ENCODE results near the gene TMEM54. TPM values are rescaled to one million over a fixed set of nuclear protein-coding genes. Genes with fewer than 3 reads are reported as not detected.

TMEM54 gene
- total RNA-seq, 1 experiment from 2014 or later = 95.9 TPM

GRCh38 chr1:32929366-32929765 lies 28.2 kb upstream of the TMEM54 start:
- H3K27ac Mint-ChIP-seq (ENCODE audit: unreplicated experiment) = no peak overlapping the region
- BruUV-seq (replicated peaks) = no TSS peak
- H3K27me3 Mint-ChIP-seq (ENCODE audit: unreplicated experiment) = peaks cover 19% of the 10 kb centered on the region
- no peak for DNase-seq
- H3K4me1 Mint-ChIP-seq (ENCODE audit: low read depth, unreplicated experiment) = peaks cover 25% of the 10 kb centered on the region
- no peak overlapping the region for H3K4me3 Mint-ChIP-seq (ENCODE audit: low read depth, unreplicated experiment)
- CTCF ChIA-PET = no interaction called here
- TF ChIP-seq CTCF (IDR thresholded peaks at IDR 0.05; ENCODE audit: unreplicated experiment) = no peak
- peaks cover 7% of the 10 kb centered on the region for H3K36me3 Mint-ChIP-seq (ENCODE audit: insufficient read depth, unreplicated experiment)
- no peaks in the 10 kb centered on the region for H3K9me3 Mint-ChIP-seq (ENCODE audit: low read depth, unreplicated experiment)
- intact Hi-C loops (cut with micrococcal nuclease; ENCODE audit: unreplicated experiment) = no loop called here

- H3K27me3 Mint-ChIP-seq (ENCODE audit: unreplicated experiment) = peaks cover 26% of the 10 kb centered on the region
- no peak overlapping the region for H3K27ac Mint-ChIP-seq (ENCODE audit: unreplicated experiment)
- no TSS peak for BruUV-seq (replicated peaks)
- no peak overlapping the region for H3K4me3 Mint-ChIP-seq (ENCODE audit: low read depth, unreplicated experiment)
- no peak for TF ChIP-seq CTCF (IDR thresholded peaks at IDR 0.05; ENCODE audit: unreplicated experiment)
- CTCF ChIA-PET = no interaction called here
- peaks cover 20% of the 10 kb centered on the region for H3K4me1 Mint-ChIP-seq (ENCODE audit: low read depth, unreplicated experiment)
- no peak for DNase-seq
- H3K36me3 Mint-ChIP-seq (ENCODE audit: insufficient read depth, unreplicated experiment) = peaks cover under 1% of the 10 kb centered on the region
- intact Hi-C loops (cut with micrococcal nuclease; ENCODE audit: unreplicated experiment) = no loop called here
- no peaks in the 10 kb centered on the region for H3K9me3 Mint-ChIP-seq (ENCODE audit: low read depth, unreplicated experiment)
These were observed 27.5 kb upstream of the TMEM54 start for GRCh38 chr1:32928715-32929114.

GRCh38 chr1:32928285-32928684 lies 27.1 kb upstream of the TMEM54 start:
- DNase-seq = no peak
- CTCF ChIA-PET = no interaction called here
- BruUV-seq (replicated peaks) = no TSS peak

GRCh38 chr1:32927441-32927840 lies 26.3 kb upstream of the TMEM54 start:
- peaks cover 13% of the 10 kb centered on the region for H3K4me1 Mint-ChIP-seq (ENCODE audit: low read depth, unreplicated experiment)
- H3K36me3 Mint-ChIP-seq (ENCODE audit: insufficient read depth, unreplicated experiment) = no peaks in the 10 kb centered on the region
- no peak overlapping the region for H3K27ac Mint-ChIP-seq (ENCODE audit: unreplicated experiment)
- no peak for TF ChIP-seq CTCF (IDR thresholded peaks at IDR 0.05; ENCODE audit: unreplicated experiment)
- intact Hi-C loops (cut with micrococcal nuclease; ENCODE audit: unreplicated experiment) = no loop called here
- no peak for DNase-seq
- BruUV-seq (replicated peaks) = no TSS peak
- H3K9me3 Mint-ChIP-seq (ENCODE audit: low read depth, unreplicated experiment) = no peaks in the 10 kb centered on the region
- H3K27me3 Mint-ChIP-seq (ENCODE audit: unreplicated experiment) = peaks cover 34% of the 10 kb centered on the region
- no peak overlapping the region for H3K4me3 Mint-ChIP-seq (ENCODE audit: low read depth, unreplicated experiment)
- CTCF ChIA-PET = no interaction called here

More at GRCh38 chr1:32928285-32928684, 27.1 kb upstream of the TMEM54 start:
- no peak for TF ChIP-seq CTCF (IDR thresholded peaks at IDR 0.05; ENCODE audit: unreplicated experiment)
- Mint-ChIP-seq H3K36me3 (ENCODE audit: insufficient read depth, unreplicated experiment) (no peaks in the 10 kb centered on the region), H3K4me3 (ENCODE audit: low read depth, unreplicated experiment) (no peak overlapping the region), H3K27ac (ENCODE audit: unreplicated experiment) (no peak overlapping the region), H3K9me3 (ENCODE audit: low read depth, unreplicated experiment) (no peaks in the 10 kb centered on the region), H3K27me3 (ENCODE audit: unreplicated experiment) (peaks cover 30% of the 10 kb centered on the region), H3K4me1 (ENCODE audit: low read depth, unreplicated experiment) (peaks cover 16% of the 10 kb centered on the region)
- intact Hi-C loops (cut with micrococcal nuclease; ENCODE audit: unreplicated experiment) = no loop called here
